ENCODE measurements around the gene BID.

DNA sequence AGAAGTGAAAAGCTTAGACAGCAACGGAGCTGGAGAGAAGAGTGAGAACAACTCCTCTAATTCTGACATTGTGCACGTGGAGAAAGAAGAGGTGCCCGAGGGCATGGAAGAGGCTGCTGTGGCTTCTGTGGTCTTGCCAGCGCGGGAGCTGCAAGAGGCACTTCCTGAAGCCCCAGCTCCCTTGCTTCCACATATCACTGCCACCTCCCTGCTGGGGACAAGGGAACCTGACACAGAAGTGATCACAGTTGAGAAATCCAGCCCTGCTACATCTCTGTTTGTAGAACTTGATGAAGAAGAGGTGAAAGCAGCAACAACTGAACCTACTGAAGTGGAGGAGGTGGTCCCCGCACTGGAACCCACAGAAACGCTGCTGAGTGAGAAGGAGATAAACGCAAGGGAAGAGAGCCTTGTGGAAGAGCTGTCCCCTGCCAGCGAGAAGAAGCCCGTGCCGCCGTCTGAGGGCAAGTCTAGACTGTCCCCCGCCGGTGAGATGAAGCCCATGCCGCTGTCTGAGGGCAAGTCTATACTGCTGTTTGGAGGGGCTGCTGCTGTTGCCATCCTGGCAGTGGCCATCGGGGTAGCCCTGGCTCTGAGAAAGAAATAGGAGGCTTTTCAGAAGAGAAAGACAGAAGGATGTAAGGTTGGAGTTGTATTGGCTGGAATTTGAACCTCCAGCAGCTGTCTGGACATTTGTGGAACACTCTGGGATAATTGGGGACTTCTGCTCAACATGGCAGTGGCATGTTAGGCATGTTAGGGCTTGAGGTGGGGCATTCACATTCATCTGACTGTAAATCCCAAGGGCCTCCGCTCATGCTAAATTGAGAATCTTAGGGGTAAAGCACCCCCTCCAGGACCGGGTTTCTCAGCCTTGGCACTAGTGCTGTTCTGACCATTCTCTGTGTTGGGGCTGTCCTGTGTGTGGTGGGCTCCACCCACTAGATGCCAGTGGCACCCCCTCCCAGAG is 47.1 kb downstream of the BID start:
- TF ChIP-seq, protein P1, sequence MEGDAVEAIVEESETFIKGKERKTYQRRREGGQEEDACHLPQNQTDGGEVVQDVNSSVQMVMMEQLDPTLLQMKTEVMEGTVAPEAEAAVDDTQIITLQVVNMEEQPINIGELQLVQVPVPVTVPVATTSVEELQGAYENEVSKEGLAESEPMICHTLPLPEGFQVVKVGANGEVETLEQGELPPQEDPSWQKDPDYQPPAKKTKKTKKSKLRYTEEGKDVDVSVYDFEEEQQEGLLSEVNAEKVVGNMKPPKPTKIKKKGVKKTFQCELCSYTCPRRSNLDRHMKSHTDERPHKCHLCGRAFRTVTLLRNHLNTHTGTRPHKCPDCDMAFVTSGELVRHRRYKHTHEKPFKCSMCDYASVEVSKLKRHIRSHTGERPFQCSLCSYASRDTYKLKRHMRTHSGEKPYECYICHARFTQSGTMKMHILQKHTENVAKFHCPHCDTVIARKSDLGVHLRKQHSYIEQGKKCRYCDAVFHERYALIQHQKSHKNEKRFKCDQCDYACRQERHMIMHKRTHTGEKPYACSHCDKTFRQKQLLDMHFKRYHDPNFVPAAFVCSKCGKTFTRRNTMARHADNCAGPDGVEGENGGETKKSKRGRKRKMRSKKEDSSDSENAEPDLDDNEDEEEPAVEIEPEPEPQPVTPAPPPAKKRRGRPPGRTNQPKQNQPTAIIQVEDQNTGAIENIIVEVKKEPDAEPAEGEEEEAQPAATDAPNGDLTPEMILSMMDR (IDR thresholded peaks at IDR 0.05) = no peak
- no peak for TF ChIP-seq ZFX (IDR thresholded peaks at IDR 0.05; ENCODE audit: borderline replicate concordance)

All from 22Rv1 (cell line).